GM21390 (cell line): Measurements from ENCODE around the gene AP5B1.
"Not testable (repeated sequence)": the region's sequence is repeated elsewhere in the genome, so short reads cannot be mapped to it uniquely, and the experiment has no call there.

ENCODE experiments used
- ATAC-seq: cut with Tn5 transposase; IDR thresholded peaks from one replicate; pipeline ENCODE4 v1.9.1; 2021; ENCODE audit not compliant: unreplicated experiment

The AP5B1 gene

DNA sequence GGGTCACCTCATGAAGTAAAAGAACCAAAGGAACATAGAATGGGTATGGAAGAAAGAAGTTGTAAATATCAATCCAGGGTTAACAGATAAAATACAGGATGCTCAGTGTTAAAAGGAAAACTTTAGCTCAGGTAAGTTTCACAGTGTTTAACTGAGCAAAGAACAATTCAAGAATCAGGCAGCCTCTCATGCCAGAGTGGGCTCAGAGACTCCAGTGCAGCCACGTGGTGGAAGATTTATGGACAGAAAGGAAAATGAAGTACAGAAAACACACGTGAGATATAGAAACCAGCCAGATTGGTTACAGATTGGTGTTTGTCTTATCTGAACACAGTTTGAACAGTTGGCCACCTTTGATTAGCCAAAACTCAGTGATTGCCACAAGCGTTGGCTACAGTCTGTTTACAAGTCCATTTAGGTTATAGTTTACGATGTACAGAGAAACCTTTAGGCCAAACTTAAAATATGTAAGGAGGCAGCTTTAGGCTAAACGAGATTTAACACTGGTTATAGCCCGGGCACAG lies 9.1 kb downstream of the AP5B1 start:
- no peak for ATAC-seq

DNA sequence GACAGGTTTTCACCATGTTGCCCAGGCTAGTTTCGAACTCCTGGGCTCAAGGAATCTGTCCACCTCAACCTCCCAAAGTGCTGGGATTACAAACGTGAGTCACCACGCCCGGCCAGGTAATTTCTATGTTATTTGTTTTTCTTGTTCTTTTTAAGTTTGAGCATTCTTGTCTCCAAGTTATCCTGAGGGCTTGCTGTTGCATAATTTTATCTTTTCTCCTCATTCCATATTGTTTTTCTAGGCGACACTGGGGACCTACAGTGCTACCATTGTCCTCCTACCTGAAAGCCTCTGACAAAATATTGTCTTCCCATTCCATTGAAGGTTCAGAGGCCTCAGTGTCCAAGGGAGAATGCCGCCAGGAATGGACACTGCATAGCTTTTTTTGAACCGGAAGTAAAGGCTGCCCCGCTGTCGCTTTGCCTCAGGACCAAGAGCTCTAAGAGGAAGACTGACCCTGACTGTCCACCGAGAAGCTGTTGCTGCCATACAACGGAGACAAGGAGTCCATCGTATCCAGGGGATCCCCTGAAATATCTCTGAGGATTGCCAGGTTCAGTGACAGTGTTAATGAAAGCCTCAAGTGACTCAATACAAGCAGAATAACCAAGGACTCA lies 9.7 kb downstream of the AP5B1 start:
- ATAC-seq: no peak

- ATAC-seq: not testable (repeated sequence)
Measured at GRCh38 chr11:65767806-65768205, 13.0 kb downstream of the AP5B1 start.

GRCh38 chr11:65767406-65767805 lies 13.4 kb downstream of the AP5B1 start:
- ATAC-seq: no peak

DNA sequence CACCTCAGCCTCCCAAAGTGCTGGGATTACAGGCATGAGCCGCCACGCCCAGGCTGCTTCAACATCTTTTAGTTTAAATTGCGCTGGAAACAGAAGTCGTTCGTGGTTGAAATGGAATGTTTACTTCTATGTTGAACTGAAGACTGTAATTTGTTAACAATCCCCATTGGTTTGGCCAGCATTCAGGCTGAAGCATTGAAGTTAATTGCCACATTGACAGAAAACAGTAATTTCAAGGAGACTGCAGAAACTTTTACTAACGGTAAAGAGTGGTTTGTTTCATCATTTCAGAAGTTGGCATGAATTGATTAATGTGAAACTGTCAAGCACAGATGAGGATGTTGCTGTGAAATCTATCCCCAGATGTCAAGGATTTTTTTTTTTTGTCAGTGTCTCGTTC lies 14.2 kb downstream of the AP5B1 start:
- ATAC-seq: no peak

DNA sequence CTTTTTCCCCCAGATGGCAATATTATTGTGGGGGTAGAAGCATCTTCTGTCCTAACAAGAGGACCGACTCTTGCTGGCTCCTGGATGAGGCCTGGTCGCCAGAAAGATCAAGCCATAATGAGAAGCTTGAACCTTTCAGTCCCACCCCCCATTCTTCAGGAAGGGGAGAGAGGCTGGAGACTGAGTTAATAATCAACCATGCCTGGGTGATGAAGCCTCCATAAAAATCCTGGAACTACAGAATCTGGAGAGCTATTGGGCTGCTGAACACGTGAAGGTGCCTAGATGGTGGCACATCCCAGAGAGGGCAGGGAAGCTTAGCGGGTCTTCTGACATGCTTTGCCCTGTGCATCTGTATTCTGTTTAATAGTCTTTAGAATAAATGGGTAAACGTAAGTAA lies 16.3 kb downstream of the AP5B1 start:
- no peak for ATAC-seq

DNA sequence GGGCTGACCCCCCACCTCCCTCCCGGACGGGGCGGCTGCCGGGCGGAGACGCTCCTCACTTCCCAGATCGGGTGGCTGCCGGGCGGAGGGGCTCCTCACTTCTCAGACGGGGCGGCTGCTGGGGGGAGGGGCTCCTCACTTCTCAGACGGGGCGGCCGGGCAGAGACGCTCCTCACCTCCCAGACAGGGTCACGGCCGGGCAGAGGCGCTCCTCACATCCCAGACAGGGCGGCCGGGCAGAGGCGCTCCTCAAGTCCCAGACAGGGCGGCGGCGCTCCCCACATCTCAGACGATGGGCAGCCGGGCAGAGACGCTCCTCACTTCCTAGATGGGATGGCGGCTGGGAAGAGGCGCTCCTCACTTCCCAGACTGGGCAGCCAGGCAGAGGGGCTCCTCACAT lies 18.0 kb downstream of the AP5B1 start:
- ATAC-seq: not testable (repeated sequence)

- ATAC-seq: not testable (repeated sequence)
Measured at GRCh38 chr11:65762169-65762568, 18.6 kb downstream of the AP5B1 start.

DNA sequence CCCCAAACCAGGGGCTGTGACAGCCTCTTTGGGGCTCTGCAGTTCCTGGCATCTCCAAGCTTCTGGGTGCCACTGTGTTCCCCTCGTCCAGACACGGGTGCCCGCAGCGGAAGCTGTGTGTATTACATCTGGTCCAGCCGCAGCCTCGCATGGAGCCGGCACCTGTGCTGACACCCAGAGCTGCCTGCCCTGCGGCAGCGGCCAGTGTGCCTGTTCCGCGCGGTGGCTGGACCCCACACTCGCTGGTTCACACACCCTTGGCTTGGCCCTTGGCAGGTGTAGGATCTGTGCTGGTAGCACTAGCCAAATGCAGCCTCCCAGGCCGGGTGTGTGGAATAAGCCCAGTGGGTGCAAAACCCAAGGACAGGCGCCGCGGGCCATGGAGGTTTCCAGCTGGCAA lies 35.7 kb downstream of the AP5B1 start:
- ATAC-seq: no peak

DNA sequence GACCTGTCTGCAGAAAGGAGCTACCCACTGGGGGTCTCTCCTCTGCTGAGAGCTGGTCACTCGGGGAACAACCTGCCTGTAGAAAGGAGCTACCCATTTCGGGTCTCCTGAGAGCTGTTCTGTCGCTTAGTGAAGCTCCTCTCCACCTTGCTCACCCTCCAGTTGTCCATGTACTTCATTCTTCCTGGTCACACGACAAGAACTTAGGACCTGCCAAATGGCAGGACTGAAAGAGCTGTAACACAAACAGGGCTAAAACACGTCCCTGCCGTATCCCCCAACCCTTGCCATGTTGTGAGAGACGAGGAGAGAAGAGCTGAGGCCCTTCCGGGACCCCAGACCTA lies 36.1 kb downstream of the AP5B1 start:
- no peak for ATAC-seq

GRCh38 chr11:65744026-65744698 lies 36.6 kb downstream of the AP5B1 start:
- ATAC-seq: no peak

DNA sequence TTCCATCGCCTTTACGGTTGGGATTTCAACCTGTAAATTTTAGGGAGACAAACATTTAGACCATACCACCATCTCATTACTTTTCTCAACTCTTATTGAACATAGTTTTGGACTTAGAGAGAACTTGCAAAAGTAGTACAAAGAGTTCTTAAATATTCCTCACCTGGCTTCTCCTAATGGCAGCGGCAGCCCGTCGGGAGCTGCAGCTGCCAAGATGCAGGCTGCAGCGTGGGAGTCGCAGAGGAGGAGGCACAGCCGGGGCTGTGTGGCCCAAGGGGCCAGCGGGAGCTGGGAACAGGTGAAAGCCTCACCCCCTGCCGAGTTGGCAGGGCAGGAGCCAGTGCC lies 37.1 kb downstream of the AP5B1 start:
- ATAC-seq: no peak

GRCh38 chr11:65742353-65742752 lies 38.4 kb downstream of the AP5B1 start:
- ATAC-seq: no peak

DNA sequence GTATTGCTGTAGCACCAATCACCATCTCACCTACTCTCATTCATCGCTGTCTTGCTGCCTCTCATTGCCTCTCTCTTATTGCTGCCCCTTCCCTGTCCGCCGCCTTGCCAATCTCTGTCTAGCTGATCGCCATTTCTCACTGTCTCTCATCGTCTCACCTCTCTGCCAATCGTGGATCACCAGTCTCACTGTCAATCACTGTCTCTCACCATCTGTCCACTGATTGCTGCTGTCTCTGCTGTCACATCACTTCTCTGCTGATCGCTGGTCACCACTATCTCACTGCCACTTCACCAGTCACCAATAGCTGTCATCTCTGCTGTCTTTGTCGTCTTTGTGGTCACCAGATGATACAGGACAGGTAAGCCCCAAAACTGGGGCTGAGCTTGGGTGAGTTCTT lies 39.6 kb downstream of the AP5B1 start:
- ATAC-seq: no peak

- no peak for ATAC-seq
Measured at GRCh38 chr11:65739022-65739421, 41.8 kb downstream of the AP5B1 start.

DNA sequence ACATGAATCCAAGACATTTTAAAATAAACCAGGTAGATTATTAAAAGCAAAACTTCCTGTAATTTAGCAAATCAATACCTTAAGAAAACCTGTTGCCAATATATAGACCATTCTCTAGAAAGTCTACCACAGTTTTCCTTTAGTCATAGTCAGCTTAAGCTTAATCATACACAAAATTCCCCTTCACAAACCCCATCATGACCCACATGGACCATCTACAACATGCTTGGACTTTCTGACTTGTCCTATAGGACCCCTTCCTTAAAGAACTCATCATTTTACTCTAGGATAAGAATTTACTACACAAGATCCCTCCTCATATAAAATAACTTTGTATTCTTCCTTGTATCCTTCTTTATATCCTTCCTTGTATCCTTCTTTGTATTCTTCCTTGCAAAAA lies 44.0 kb downstream of the AP5B1 start:
- no peak for ATAC-seq

- not testable (repeated sequence) for ATAC-seq
Measured at GRCh38 chr11:65735111-65735510, 45.7 kb downstream of the AP5B1 start.

DNA sequence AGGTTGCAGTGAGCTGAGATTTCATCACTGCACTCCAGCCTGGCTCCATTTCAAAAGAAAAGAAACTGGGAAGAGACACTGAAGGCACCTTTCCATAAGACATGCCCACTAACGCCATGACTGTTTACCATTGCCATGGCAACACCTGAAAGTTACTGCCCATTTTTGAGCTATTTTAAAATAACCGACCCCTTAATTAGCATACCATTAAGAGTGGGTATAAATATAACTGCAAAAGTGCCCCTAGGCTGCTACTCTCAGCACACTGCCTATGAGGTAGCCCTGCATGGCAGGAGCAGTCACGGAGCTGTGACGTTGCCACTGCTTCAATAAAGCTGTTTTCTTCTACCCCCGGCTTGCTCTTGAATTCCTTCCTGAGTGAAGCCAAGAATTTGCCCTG lies 50.3 kb downstream of the AP5B1 start:
- no peak for ATAC-seq

GRCh38 chr11:65727865-65728264 lies 52.9 kb downstream of the AP5B1 start:
- no peak for ATAC-seq

GRCh38 chr11:65726660-65727059 lies 54.1 kb downstream of the AP5B1 start:
- ATAC-seq: no peak
